Mesothelial cell of epicardium (in vitro differentiated cells): ENCODE measurements around the gene TOB2. TPM values are rescaled to one million over a fixed set of nuclear protein-coding genes. Genes with fewer than 3 reads are reported as not detected.
"Not testable (repeated sequence)": the region's sequence is repeated elsewhere in the genome, so short reads cannot be mapped to it uniquely, and the experiment has no call there.

Source experiments
- DNase-seq, 2 experiments: peaks; one replicate each; pipeline ENCODE4 v3.0.0; 2021; ENCODE audit warnings: low spot score in 2 of 2; ENCODE audit not compliant: unreplicated experiment in 2 of 2
- H3K27ac Mint-ChIP-seq: 2 replicates; pipeline ENCODE4 v1.8.0; 2021; ENCODE audit warnings: mixed read lengths
- H3K27me3 Mint-ChIP-seq: 2 replicates; pipeline ENCODE4 v1.8.0; 2021; ENCODE audit warnings: low read depth, mixed read lengths
- H3K36me3 Mint-ChIP-seq: 2 replicates; pipeline ENCODE4 v1.8.0; 2021; ENCODE audit warnings: mixed read lengths
- H3K4me1 Mint-ChIP-seq: 2 replicates; pipeline ENCODE4 v1.8.0; 2021; ENCODE audit warnings: mixed read lengths
- H3K4me3 Mint-ChIP-seq: 2 replicates; pipeline ENCODE4 v1.8.0; 2021; ENCODE audit warnings: mild to moderate bottlenecking, moderate library complexity, mixed read lengths
- H3K9me3 Mint-ChIP-seq: 2 replicates; pipeline ENCODE4 v1.8.0; 2021; ENCODE audit warnings: mixed read lengths
- total RNA-seq: library from RNA; stranded (reverse); gene quantifications from 3 replicates; pipeline ENCODE4 v1.2.1, GENCODE V29; 2021
- TF ChIP-seq, protein P1 (sequence below): fragments of 200-600 bp; sonication (generic); IDR thresholded peaks from one replicate; pipeline ENCODE4 v1.5.0; 2021; ENCODE audit warnings: antibody characterized with exemption; ENCODE audit not compliant: unreplicated experiment

Gene TOB2
- total RNA-seq, 1 donor from 2014 or later, result 42.1 TPM

DNA sequence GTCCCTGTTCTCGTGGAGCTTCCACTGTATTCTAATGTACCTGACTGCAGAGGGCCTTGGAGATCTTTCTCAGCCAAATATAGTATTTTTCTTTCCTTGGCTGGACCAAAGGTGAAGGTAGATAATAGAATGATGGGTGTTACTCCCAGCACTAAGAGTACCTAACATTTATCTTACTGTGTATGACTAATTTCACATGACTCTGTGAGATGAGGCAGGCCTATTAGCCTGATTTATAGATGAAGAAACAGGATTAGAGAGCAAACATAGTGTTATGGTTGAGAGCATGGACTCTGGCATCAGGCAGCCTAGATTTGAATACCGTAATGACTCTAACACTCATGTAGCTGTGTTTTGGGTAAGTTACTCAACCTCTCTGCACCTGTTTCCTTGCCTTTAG, 25.0 kb upstream of the TOB2 start:
- peaks cover 23% of the 10 kb centered on the region for H3K4me1 Mint-ChIP-seq
- DNase-seq, result no peak
- TF ChIP-seq, protein P1, sequence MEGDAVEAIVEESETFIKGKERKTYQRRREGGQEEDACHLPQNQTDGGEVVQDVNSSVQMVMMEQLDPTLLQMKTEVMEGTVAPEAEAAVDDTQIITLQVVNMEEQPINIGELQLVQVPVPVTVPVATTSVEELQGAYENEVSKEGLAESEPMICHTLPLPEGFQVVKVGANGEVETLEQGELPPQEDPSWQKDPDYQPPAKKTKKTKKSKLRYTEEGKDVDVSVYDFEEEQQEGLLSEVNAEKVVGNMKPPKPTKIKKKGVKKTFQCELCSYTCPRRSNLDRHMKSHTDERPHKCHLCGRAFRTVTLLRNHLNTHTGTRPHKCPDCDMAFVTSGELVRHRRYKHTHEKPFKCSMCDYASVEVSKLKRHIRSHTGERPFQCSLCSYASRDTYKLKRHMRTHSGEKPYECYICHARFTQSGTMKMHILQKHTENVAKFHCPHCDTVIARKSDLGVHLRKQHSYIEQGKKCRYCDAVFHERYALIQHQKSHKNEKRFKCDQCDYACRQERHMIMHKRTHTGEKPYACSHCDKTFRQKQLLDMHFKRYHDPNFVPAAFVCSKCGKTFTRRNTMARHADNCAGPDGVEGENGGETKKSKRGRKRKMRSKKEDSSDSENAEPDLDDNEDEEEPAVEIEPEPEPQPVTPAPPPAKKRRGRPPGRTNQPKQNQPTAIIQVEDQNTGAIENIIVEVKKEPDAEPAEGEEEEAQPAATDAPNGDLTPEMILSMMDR, result no peak
- no peaks in the 10 kb centered on the region for H3K27me3 Mint-ChIP-seq
- peaks cover 6% of the 10 kb centered on the region for H3K36me3 Mint-ChIP-seq
- no peak overlapping the region for H3K27ac Mint-ChIP-seq
- no peak overlapping the region for H3K4me3 Mint-ChIP-seq
- H3K9me3 Mint-ChIP-seq, result no peaks in the 10 kb centered on the region

DNA sequence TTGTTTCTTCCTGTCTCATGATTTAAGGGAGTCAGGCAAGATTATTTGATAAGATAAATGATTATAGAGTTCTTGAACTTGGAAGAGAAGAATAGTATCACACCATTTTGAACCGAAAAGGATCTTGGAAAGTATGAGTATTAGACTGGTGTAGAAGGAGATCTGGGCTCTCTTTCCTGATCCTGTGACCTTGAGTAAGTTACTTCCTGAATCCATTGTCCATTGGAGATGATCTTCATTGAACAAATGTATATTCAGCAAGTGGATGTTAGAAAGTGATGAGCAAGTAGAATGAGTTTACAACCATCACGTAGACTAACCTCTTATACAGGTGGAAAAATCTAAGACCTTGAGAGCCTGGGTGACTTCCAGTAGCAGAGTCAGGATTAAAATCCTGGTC, 24.3 kb upstream of the TOB2 start:
- TF ChIP-seq, protein P1, result no peak
- H3K27ac Mint-ChIP-seq, result peak overlapping the region; percentile 30
- H3K4me1 Mint-ChIP-seq, result peaks cover 23% of the 10 kb centered on the region
- no peaks in the 10 kb centered on the region for H3K27me3 Mint-ChIP-seq
- DNase-seq, result no peak
- H3K36me3 Mint-ChIP-seq, result peaks cover 6% of the 10 kb centered on the region
- no peaks in the 10 kb centered on the region for H3K9me3 Mint-ChIP-seq
- H3K4me3 Mint-ChIP-seq, result peak overlapping the region; percentile 84

DNA sequence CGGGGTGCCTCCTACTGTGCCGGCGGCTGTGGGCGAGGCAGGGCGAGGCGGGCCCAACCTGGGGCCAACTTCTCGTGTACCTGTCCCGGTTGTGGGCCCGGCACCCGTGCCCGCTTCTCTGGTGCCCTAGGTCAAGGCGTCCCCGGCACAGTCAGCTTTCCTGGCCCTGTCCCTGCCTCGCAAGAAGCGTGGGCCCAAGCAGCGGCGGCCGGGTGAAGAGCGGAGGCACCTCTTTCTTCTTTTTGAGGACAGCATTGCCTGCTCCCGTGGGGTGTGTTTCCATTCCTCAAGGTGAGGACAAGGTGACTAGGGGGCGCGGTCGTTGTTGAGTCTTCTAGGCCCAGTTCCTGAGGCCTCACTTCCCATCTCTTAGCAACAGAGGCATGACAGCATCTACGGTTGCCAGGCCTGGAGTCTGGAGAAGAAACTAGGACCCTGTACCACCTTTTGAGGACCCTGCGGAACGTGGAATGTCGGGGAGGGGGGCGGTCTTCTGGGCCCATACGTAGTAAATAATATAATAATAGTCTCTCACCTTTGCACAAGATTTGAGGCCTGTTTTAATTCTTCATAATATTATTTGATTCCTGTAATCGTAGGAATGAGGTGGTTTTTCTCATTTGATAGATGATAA, 22.7 kb upstream of the TOB2 start:
- Mint-ChIP-seq H3K9me3 (no peaks in the 10 kb centered on the region), H3K4me1 (peaks cover 23% of the 10 kb centered on the region), H3K27ac (peak overlapping the region; percentile 99), H3K4me3 (peak overlapping the region; percentile 84), H3K36me3 (peaks cover 13% of the 10 kb centered on the region), H3K27me3 (no peaks in the 10 kb centered on the region)
- no peak for DNase-seq
- TF ChIP-seq, protein P1, result no peak

DNA sequence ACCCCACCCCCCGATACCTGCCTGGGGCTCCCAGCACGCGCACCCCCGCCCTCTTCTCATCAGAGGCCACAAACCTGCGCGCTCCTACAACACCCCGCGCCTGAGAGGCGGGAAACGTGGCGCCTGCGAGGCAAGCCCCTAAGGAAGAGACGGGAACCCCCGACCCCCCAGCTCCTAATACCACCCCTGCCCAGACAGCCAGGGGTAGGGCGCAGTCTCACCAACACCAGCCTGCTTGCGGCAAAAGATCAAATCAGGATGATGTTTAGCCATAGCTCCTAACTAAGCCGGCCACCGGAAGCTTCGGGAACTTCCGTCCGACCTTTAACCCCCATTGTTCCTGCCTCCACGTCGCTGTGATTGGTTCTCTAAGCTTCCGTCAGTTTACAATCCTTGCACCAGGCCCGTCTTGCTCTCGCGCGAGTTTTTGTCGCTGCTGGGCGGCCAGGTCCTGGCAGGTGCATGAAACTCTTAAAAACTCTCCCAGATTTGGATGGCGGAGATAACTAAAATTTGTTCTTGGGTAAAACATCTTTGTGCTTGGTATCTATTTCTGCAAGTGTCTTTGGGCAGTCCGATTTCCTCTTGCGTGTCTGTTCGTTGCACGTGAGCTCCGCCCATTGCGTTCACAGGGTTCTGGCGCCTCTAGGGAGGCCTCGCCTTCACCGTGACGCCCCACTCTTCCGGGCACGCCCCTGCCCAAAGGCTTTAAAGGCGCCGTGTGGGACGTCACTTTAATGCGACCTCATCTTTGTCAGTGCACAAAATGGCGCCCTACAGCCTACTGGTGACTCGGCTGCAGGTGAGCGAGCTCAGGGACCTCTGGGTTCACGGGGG, 22.0 kb upstream of the TOB2 start, which contains the start of the genes ACO2 and PHF5A:
Gene ACO2 (plus strand): TSS at position 737 of the 837 bp plus-strand sequence. CDS start 30 bp downstream, at position 767.
Gene PHF5A (minus strand): TSS at position 312 of the 837 bp plus-strand sequence. CDS start 39 bp downstream, at position 273.
- Mint-ChIP-seq H3K36me3 (peaks cover 18% of the 10 kb centered on the region), H3K4me3 (peak within 1 kb of the TSS; percentile 84)

DNA sequence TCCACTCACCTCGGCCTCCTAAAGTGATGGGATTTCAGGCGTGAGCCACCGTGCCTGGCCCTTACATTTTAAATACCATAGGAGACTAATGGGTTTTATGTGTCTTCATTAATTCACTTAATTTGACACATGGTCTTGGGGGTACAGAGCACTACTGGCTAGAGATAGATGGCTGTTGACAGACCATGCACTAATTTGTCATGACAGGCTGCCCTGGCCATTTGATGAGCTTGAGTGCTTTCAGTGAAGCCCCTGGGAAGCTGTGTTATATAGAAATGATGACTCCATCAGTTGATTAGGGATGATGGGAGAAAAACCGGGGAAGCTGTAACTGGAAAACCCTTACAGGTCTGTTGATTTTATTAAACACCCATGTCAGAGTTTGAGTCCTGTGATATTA, 15.3 kb upstream of the TOB2 start:
- Mint-ChIP-seq H3K27me3 (no peaks in the 10 kb centered on the region), H3K36me3 (peaks cover 29% of the 10 kb centered on the region), H3K4me3 (no peak overlapping the region), H3K4me1 (no peaks in the 10 kb centered on the region), H3K27ac (no peak overlapping the region), H3K9me3 (no peaks in the 10 kb centered on the region)
- DNase-seq, result no peak
- TF ChIP-seq, protein P1, result no peak

More for the DNA sequence above, 22.0 kb upstream of the TOB2 start, which contains the start of the genes ACO2 and PHF5A:
- TF ChIP-seq, protein P1, result no peak
- Mint-ChIP-seq H3K4me1 (peaks cover 23% of the 10 kb centered on the region), H3K9me3 (no peaks in the 10 kb centered on the region), H3K27ac (peak within 1 kb of the TSS; percentile 99), H3K27me3 (no peaks in the 10 kb centered on the region)
- DNase-seq, result peak; percentile 96 to 98

DNA sequence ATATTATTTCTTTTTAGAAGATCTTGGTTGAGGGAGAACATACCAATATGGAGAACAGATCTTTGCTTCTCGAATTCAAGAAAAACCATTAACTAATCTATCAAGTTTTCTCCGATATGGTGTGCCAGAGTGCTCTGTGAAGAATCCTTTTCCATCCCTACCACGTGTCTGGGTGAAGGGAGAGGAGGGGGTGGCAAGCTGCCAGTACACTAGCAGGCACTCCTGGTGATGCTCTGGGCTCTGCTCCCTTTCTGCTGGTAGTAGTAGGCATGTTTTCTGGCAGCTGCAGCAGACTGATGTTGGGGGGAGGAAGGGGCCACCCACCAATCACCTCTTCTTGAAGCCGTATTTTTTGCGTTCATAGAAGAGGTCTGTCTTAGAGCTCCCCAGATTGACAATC, 13.5 kb upstream of the TOB2 start:
- DNase-seq, H3K27ac Mint-ChIP-seq, H3K4me1 Mint-ChIP-seq, H3K27me3 Mint-ChIP-seq, H3K4me3 Mint-ChIP-seq, H3K9me3 Mint-ChIP-seq: not testable (repeated sequence)
- H3K36me3 Mint-ChIP-seq, result peaks cover 29% of the 10 kb centered on the region
